Muscle of leg (tissue), 11 donors: ENCODE measurements around the gene TLE3. TPM values are rescaled to one million over a fixed set of nuclear protein-coding genes. Genes with fewer than 3 reads are reported as not detected.

Experiments used
- DNase-seq: peaks from one replicate; pipeline ENCODE4 v3.0.0; 2013
- H3K27ac ChIP-seq: one replicate; pipeline ENCODE4 v1.5.1; 2013; ENCODE audit warnings: mild to moderate bottlenecking, low read length, control low read depth
- H3K27me3 ChIP-seq: one replicate; pipeline ENCODE4 v1.6.1; 2013; ENCODE audit warnings: low read length; ENCODE audit not compliant: control insufficient read depth, insufficient read depth
- H3K36me3 ChIP-seq: one replicate; pipeline ENCODE4 v1.6.1; 2013; ENCODE audit warnings: low read length; ENCODE audit not compliant: control insufficient read depth, insufficient read depth
- H3K4me1 ChIP-seq: one replicate; pipeline ENCODE4 v1.6.1; 2013; ENCODE audit warnings: low read length; ENCODE audit not compliant: control insufficient read depth, insufficient read depth
- H3K4me3 ChIP-seq: one replicate; pipeline ENCODE4 v1.5.1; 2013; ENCODE audit warnings: low read length, control low read depth
- H3K9me3 ChIP-seq: replicated peaks from 2 replicates; pipeline ENCODE4 v1.6.1; 2013; ENCODE audit warnings: low read depth, low read length; ENCODE audit not compliant: control insufficient read depth
- WGBS: methylation state at CpG from one replicate; pipeline ENCODE4 v1.1.5; 2013; ENCODE audit warnings: missing lambda C conversion rate; ENCODE audit not compliant: insufficient coverage; 5-methylcytosine and 5-hydroxymethylcytosine counted together
- polyA plus RNA-seq, 8 donors: library from polyadenylated mRNA; unstranded; fragments of 120-200 nt; gene quantifications; one replicate each; pipeline versions ENCODE4 v1.2.1 to v1.2.3, GENCODE V29; 2013; ENCODE audit warnings: inconsistent platforms in 1 of 8, low replicate concordance in 1 of 8; ENCODE audit not compliant: insufficient read length in 8 of 8, insufficient read depth in 1 of 8
- total RNA-seq: library from RNA; stranded (reverse); fragments of 120-200 nt; gene quantifications from one replicate; pipeline ENCODE4 v1.2.4, GENCODE V29; 2013

TLE3 gene
- total and polyA plus RNA-seq, 9 donors, result 18.6 to 35.6 (median 28.9) TPM

DNA sequence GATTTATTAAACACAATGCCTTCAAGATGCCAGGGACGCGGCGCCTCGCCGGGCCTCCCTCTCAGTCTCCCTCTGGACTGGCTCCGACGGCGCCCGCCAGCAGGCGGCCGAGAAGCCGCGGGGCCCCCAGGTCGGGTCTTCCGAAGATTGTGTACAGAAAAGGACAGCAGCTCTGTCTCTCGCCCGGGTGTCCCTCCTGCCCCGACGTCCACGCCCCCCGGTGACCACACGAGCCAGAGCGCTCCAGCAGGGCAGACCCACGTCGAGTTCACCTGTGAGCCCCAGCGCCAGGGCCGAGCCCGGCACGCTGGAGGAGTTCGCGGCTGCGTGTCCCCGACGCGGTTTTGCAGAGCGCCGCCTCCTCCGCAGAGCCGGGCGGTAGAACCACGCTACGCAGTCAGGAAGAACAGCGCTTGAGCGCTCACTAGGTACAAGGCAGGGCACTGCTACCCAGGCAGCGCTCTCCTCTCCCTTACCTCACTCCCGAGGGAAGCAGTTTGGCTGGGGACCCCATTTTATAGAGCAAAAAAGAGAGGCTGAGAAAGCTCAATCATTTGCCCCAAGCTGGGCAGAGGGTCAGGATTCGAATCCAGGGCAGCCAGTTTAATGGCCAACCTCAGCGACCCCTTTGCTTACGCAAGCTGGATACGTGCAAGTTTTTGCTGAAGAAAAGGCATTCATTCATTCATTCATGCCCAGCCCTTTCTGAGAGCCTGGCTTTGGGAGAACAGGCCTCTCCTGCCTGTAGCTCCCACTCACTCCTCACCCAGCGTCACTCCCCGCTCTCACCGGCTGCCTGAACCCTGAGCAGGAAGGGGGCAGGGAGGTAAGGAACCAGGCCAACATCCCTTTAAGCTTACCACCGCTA is 3.0 kb upstream of the TLE3 start:
- Histone ChIP-seq H3K4me3 (peak overlapping the region; percentile 20), H3K4me1 (peaks cover 36% of the 10 kb centered on the region), H3K27me3 (no peaks in the 10 kb centered on the region), H3K36me3 (no peaks in the 10 kb centered on the region), H3K9me3 (no peaks in the 10 kb centered on the region), H3K27ac (peak overlapping the region; percentile 64)
- peak; percentile 71 for DNase-seq
- WGBS, result 2% methylated on average over 48 of the region's 54 CpGs

DNA sequence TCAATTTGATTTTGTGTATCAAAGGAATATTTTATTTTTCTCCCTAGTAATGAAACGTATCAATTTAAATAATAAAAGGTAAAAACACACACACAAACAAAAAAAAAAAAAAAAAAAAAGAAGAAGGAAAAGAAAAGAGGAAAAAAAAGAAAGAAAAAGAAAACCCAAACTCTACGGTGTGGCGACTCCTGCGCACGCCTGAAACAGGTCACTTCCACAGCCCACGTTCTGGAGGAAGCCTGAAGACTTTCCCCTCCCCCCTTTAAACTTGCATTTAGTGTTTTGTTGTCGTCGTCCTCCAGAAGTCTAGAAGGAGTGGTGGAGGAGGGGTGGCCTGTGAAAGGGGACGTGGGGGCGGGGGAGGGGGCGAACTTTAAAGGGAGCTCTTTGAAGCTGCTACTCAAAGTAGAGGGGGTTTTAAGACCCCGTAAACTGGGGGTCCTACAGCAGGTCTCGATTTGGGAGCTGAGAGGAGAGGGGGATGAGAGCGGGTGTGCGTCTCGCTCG is 2.3 kb upstream of the TLE3 start:
- Histone ChIP-seq H3K9me3 (no peaks in the 10 kb centered on the region), H3K4me3 (peak overlapping the region; percentile 20), H3K27me3 (no peaks in the 10 kb centered on the region), H3K36me3 (no peaks in the 10 kb centered on the region), H3K27ac (peak overlapping the region; percentile 47), H3K4me1 (peaks cover 42% of the 10 kb centered on the region)
- 0% methylated on average over 4 of the region's 17 CpGs for WGBS
- DNase-seq, result peak; percentile 76

DNA sequence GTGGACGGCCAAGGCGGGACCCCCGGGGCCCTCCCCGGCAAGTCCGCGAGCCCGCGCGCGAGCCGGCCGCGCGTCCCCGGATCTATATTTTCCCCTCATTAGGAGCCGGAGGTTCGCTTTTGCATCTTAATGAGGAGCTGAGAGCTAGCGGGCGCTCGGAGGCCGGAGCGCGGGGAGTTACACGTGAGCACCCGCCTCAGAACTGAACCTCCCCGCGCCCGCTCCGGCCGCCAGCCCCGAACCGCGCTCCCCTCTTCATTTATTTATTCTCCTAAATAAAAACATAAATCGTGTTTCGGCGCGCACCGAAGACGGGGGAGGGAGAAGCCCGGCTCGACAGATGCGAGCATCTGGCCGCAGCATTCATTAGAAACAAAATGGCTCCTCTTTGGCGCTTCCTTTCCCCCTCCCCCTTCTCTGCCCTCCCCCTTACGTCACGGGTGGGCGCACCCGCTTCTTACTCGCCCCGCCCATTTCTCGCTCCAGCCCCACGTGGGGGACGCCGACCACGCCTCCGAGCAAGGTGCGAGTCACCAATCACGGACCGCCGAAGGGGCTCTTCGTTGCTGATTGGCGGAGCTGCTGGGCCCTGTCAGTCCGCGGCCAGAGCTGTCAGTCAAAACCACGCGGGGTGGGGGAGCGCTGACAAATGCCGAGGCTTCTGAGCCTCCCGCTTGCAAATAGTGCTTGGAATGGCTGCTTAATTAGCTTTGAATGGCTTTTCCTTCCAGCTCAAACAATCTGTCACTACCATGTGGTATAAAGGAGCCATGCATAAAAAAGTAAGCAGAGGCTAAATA is 1.6 kb upstream of the TLE3 start:
- Histone ChIP-seq H3K4me1 (peaks cover 47% of the 10 kb centered on the region), H3K27me3 (no peaks in the 10 kb centered on the region), H3K9me3 (no peaks in the 10 kb centered on the region), H3K4me3 (peak overlapping the region; percentile 69), H3K36me3 (peaks cover 1% of the 10 kb centered on the region), H3K27ac (peak overlapping the region; percentile 97)
- peak; percentile 99 for DNase-seq
- WGBS, result 0% methylated on average over 61 of the region's 69 CpGs

DNA sequence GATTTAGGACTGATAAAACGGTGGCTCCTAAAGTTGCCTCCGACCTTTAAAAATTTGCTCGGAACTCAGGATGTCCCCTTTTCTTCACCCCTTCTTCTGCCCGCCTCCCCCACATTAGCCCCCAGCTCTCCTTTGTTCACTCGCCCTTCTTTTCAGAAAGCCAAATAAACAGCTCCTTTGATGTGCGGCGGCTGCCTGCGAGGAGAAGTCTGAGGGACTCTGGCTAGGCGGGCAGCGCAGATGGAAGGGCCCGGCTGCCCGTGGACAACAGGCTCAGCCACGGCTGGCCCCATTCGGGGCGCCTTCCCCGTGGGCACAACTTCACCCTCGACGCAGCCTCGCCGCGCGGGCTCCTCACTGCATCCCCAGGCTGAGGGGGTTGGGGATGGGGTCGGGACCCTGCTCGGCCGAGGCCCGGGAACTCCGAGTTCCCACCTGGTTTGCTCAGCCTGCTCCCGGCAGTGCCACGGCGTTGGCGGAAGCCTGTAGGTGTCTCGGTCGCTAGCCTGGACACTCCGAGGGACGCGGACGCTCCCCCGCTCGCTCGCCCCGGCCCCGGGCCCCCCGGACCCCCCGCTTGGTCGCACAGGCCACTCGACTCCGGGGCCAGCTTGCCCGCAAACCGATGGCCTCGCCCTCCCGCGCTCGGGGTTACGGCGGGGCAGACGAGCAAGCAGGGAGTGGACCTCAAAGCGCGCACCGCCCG is 897 bp upstream of the TLE3 start:
- 2% methylated on average over 60 of the region's 60 CpGs for WGBS
- no peaks in the 10 kb centered on the region for H3K9me3 ChIP-seq
- H3K36me3 ChIP-seq, result peaks cover 9% of the 10 kb centered on the region
- H3K27ac ChIP-seq, result peak overlapping the region; percentile 97
- H3K4me1 ChIP-seq, result peaks cover 54% of the 10 kb centered on the region
- DNase-seq, result peak; percentile 66
- H3K27me3 ChIP-seq, result no peaks in the 10 kb centered on the region
- H3K4me3 ChIP-seq, result peak overlapping the region; percentile 69

DNA sequence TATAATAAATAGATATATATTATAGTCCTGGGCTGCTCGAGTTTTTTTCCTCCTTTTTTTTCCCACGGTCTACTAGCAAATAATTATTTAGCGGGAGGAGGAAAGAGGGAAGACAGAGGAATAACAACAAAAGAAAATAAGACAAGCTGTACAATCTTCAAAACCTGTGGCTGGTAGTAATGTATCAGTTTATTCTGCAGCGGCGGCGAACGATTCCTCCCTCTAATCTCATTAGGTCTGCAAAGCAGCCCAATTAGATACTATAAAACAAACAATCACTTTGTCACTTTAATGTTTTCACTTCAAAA is 390 bp upstream of the TLE3 start:
- Histone ChIP-seq H3K36me3 (peaks cover 13% of the 10 kb centered on the region), H3K9me3 (no peaks in the 10 kb centered on the region), H3K27ac (peak overlapping the region; percentile 97), H3K4me1 (peaks cover 59% of the 10 kb centered on the region), H3K4me3 (peak overlapping the region; percentile 19), H3K27me3 (no peaks in the 10 kb centered on the region)
- WGBS, result no CpG with 5 or more reads among the region's 7 CpGs
- no peak for DNase-seq

DNA sequence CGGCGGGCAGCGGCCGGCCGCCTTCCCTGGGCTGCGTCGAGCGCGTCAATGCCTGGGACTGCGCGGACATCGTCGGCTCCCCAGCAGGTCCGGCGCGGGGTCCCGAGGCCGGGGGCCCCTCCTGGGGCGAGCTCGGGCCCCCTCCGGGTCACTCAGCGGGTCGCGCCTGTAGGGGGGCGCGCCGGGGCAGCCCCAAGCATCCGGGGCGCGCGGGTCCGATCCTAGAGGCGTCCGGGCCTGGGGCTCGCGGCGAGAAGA is 725 bp downstream of the TLE3 start:
- H3K36me3 ChIP-seq, result peaks cover 15% of the 10 kb centered on the region
- H3K27ac ChIP-seq, result peak overlapping the region; percentile 97
- H3K27me3 ChIP-seq, result peaks cover 2% of the 10 kb centered on the region
- H3K4me1 ChIP-seq, result peaks cover 63% of the 10 kb centered on the region
- H3K4me3 ChIP-seq, result peak overlapping the region; percentile 93
- no peaks in the 10 kb centered on the region for H3K9me3 ChIP-seq
- under 1% methylated on average over 37 of the region's 37 CpGs for WGBS
- DNase-seq, result no peak

DNA sequence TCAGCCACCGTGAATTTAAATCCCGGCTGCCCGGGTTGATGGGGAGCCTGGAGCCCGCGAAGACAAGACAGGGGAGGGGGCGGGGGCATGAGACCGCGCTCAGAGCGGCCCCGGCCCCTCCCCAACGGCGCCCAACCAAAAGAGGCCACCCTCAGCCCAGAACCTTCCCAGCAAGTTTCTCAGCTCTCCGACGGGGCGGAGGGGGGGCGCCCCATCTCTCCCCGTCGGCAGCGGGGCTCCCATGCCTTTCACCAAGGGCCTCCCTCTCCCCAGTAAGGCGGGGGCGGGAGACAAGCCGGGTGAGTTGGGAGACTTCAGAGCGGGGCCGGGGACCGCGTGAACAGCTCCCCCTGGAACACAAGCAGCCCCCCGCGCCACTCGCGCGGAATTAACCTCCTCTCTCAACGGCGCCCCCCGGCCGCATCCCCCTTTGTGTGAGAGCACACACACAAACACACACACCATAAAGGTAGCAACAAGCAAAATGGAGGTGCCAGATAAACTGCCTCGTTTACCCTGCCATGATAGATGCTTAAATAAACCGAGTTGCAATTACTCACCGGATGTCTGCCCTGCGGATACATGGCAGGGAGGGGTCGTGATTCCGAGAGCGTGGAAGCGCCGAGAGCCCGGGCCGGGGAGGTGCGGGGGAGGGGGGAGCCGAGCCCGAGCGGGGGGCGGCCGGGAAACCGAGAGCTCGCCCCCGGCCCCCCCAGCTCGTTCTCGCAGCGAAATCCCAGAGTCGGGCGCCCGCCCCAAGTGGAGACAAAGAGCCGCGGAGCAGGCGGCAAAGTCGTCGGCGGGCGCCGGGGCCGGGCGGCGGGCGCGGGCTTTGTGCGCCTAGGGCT is 1.3 kb downstream of the TLE3 start:
- WGBS, result under 1% methylated on average over 63 of the region's 75 CpGs
- peaks cover 64% of the 10 kb centered on the region for H3K4me1 ChIP-seq
- peak; percentile 71 for DNase-seq

DNA sequence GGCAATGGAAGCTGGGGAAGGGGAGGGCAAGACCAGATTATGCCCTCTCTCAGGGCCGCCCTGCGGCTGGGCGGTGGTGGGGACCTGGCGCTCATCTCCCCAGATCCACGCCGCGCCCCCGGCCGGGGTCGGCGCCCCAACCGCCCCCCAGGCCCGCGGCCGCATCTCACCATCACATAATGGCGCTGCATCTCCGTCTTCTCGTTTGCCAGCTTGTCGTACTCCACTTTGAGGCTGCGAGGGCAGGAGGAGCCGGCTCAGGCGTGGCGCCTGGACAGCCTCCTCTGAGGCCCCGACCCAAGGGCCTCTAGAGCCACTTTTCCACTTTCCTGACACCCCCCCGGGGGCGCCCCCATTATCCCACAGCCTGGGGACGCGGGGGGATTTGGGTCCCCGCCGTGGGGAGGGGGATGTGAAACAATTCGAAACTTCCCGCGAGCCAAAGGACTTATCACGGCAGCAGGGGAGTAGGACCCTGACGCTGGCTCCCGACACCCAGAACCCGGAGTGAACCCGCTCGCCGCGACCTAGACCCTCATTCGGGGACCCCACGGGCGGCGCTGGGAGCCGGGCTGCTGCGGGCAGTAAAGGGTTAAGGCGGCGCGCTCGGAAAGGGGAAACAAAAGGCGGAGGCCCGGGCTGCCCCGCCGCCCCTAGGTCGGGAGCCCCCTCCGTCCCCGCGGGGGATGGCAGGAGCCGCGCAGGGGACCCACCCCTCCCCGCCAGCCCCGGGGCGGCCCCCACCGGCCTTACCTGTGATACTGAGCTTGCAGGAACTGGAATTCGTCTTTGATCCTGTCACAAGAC is 2.1 kb downstream of the TLE3 start:
- H3K27me3 ChIP-seq, result peaks cover 5% of the 10 kb centered on the region
- H3K9me3 ChIP-seq, result no peaks in the 10 kb centered on the region
- H3K36me3 ChIP-seq, result peaks cover 26% of the 10 kb centered on the region
- peaks cover 65% of the 10 kb centered on the region for H3K4me1 ChIP-seq
- WGBS, result 1% methylated on average over 54 of the region's 66 CpGs
- H3K4me3 ChIP-seq, result peak overlapping the region; percentile 93
- no peak overlapping the region for H3K27ac ChIP-seq
- peak; percentile 34 for DNase-seq

More for the DNA sequence above, 1.3 kb downstream of the TLE3 start:
- Histone ChIP-seq H3K27ac (peak overlapping the region; percentile 55), H3K27me3 (peaks cover 2% of the 10 kb centered on the region), H3K9me3 (no peaks in the 10 kb centered on the region), H3K4me3 (peak overlapping the region; percentile 93), H3K36me3 (peaks cover 18% of the 10 kb centered on the region)
